GM15510 (cell line): ENCODE results near the gene SHC1.

Source experiments
- POLR2A ChIP-seq: IDR thresholded peaks from 3 replicates; pipeline ENCODE4 v1.6.1; 2011; ENCODE audit warnings: borderline replicate concordance; ENCODE audit not compliant: insufficient read length; ENCODE audit errors: extremely low read depth

Gene SHC1

GRCh38 chr1:155002464-155003226, 32.1 kb upstream of the SHC1 start, which contains the start of gene ZBTB7B:
Gene ZBTB7B, plus strand, starts transcription at chr1:155002802. Its CDS starts 11,859 bp downstream, at chr1:155014661.
- TF ChIP-seq POLR2A: no peak

DNA sequence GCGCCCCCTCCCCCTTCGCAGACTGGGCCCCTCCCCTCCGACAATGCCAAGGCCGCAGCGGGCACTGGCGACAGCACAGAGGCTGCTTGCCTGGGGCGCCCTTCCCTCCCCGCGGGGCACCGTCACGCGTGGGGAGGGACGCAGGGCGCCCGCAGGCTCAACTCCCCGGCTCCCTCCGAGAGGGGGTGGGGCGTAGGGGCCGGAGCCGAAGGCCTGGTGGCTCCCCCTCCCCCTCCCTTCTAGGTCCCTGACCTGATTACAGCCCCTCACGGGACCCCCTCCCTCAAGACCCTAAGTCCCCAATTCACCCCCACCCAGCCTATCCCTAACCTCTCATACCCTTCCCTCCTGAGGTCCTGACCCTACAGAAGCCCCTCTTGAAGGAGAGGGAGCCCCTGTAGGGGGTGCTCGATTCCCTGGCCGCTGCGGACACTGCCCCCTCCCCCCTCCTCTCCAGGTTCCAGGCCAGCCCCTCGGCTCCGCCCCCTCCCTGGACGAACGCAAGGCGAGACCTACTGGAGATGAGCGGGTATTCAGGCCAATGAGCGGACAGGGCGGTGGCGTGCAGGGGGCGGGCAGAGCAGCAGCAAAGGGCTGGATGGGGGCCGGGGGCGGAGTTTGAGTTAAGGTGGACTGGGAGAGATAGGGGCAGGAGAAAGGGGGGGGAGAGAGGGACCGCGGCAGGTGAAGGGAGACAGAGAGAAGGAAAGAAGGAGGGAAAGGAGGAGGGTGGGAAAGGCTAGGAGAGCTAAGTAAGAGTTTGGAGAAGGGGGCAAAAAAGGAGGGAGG, 31.3 kb upstream of the SHC1 start:
- TF ChIP-seq POLR2A: peak; percentile 26

DNA sequence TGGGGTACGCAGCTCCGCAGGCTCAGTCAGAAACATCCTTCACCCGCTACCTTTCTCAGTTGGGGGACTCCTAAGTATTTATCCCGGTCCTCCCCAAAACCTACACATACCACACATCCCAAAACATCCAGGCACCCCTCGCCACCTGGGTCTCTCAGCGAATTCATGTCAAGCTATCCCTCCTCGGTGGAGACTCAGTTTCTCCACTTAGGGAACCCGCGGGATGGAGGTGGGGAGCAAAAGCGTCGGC, 30.8 kb upstream of the SHC1 start:
- no peak for TF ChIP-seq POLR2A

GRCh38 chr1:155000726-155001424, 30.3 kb upstream of the SHC1 start:
- TF ChIP-seq POLR2A: peak; percentile 60

DNA sequence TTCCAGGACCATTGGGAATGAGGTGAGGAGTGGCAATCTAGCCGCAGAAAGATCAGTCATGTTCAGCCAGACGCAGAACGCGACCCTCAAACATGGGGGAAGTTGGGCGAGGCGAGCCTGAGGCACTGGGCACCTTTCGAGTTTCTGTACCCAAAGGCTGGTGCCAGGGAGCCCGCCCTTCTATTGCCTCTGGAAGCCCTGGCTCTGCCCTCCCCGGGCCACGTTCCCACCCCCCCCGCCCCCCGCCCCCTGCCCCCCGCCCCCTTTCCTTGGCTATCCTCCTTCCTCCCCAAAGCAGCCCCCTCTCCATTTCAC, 29.8 kb upstream of the SHC1 start:
- TF ChIP-seq POLR2A: no peak

GRCh38 chr1:154999571-155000410, 29.2 kb upstream of the SHC1 start:
- peak; percentile 38 for TF ChIP-seq POLR2A

DNA sequence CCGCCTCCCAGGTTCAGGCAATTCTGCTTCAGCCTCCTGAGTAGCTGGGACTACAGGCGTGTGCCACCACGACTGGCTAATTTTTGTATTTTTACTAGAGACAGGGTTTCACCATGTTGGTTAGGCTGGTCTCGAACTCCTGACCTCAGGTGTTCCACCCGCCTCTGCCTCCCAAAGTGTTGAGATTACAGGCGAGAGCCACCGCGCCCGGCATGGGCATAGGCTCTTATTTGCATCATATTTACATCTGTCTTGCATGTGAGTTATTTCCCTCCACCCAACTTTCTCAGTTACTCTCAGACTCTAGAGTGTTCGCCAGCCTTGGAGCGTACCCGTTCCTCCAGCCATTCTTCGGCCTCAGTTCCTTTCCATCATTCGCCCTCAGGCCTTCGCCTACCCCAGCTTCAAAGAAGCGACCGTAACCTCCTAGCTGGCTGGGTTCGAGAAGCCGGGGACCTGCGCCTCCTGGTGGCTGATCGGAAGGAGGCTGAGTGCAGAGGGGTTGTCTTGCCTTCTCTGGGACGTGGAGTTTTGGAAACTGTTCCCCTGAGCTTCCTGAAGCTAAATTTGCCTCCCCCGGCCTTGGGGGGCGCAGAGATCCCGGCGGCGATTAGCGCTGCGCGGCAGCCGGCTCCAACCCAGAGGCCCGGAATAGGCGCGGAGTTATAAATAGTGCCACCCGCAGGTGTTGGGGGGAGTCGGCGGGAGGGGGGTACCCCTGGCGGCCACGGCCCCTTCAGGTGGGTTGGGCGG, 28.4 kb upstream of the SHC1 start:
- TF ChIP-seq POLR2A: peak; percentile 44

DNA sequence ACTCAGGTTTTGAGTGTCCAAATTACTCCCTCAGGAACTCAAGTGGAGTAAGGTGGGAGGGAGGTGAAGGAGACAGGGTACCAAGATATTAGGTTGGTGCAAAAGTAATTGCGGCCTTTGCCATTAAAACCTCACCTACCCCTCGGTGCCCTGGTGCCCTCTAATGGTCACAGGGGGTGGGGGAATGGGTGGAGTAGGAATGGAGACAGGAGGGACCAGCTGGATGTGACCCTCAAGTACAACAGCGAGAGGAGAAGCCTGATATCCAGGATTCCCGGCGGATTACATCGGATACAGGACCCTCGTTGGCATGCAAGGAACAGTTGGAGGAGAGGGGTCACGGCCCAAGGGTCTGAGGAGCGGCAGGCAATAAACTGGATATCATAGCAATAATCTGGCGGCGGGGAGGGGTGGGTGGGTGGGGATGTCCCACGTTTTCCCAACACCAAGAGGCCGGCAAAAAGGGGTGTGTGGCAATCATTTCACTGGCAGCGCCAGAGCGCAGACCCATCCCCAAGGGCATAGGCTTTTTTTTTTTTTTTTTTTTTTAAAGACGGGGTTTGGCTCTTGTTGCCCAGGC, 27.7 kb upstream of the SHC1 start:
- TF ChIP-seq POLR2A: no peak

DNA sequence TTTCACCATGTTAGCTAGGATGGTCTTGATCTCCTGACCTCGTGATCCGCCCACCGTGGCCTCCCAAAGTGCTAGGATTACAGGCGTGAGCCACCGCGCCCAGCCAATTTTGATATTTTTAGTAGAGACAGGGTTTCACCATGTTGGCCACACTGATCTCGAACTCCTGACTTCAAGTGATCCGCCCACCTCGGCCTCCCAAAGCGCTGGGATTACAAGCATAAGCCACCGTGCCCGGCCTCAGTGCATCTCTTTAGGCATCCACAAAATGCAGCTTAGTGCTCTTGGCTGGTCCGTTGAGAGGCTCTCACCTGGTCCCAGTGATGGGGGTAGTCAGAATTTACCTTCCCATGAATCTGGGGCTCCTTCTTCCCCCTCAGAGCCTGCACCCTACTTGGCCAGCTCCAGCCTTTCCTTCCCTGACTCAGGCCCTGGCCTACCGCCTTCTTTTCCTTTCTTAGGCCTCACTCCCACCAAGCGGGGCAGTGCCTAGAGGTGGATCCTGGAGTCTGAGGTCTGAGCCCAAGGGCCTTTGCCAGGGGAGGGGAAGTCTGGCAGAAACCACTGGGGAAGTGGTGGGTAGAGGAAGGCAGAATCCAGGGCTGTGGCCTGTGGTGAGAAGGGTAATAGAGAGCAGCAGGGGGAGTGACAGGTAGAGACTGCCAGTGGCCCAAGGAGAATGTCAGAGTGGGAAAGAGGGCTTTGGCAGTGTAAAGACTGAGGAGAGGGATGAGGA, 26.6 kb upstream of the SHC1 start:
- TF ChIP-seq POLR2A: no peak

- TF ChIP-seq POLR2A: no peak
Observed at GRCh38 chr1:154994591-154994990, 24.0 kb upstream of the SHC1 start.

GRCh38 chr1:154994269-154994587, 23.7 kb upstream of the SHC1 start:
- no peak for TF ChIP-seq POLR2A

- no peak for TF ChIP-seq POLR2A
Observed at GRCh38 chr1:154993572-154994268, 23.2 kb upstream of the SHC1 start, which contains the start of gene LENEP. Gene LENEP, plus strand, starts transcription at chr1:154993586. Its CDS starts 22 bp downstream, at chr1:154993608.
